K562 (cell line): ENCODE data around the gene SOS1. TPM values are rescaled to one million over a fixed set of nuclear protein-coding genes. Genes with fewer than 3 reads are reported as not detected.

ENCODE experiments used
- CCNT2 ChIP-seq: IDR thresholded peaks from 2 replicates; pipeline ENCODE4 v1.6.1; 2011; ENCODE audit warnings: borderline replicate concordance, low read depth, mild to moderate bottlenecking, moderate library complexity, mixed read lengths, low read length; ENCODE audit not compliant: insufficient read length; ENCODE audit errors: extremely low read depth
- ELF2 ChIP-seq: fragments of 250-450 bp; sonication (Bioruptor Pico); IDR thresholded peaks from 2 replicates; pipeline ENCODE4 v1.5.0; 2021; ENCODE audit warnings: mild to moderate bottlenecking
- ERF ChIP-seq: fragments of 450-650 bp; formaldehyde crosslinking; IDR thresholded peaks from 2 replicates; pipeline ENCODE4 v1.4.0; 2020; ENCODE audit warnings: mild to moderate bottlenecking, mixed read lengths
- GATAD2B ChIP-seq: fragments of 450-650 bp; IDR thresholded peaks from 2 replicates; pipeline ENCODE4 v1.6.1; 2017; ENCODE audit warnings: mild to moderate bottlenecking, borderline replicate concordance
- MIER1 ChIP-seq: fragments of 450-650 bp; IDR thresholded peaks from 2 replicates; pipeline ENCODE4 v1.6.1; 2016; ENCODE audit warnings: antibody characterized with exemption, mild to moderate bottlenecking, low read depth
- STAT5A ChIP-seq: IDR thresholded peaks from 2 replicates; pipeline ENCODE4 v1.6.1; 2012; ENCODE audit warnings: low read length, inconsistent platforms, borderline replicate concordance
- TAF7 ChIP-seq: fragments of 450-650 bp; IDR thresholded peaks from 2 replicates; pipeline ENCODE4 v1.6.1; 2016; ENCODE audit warnings: missing genetic modification characterization, missing compliant biosample characterization
- polyA plus RNA-seq, 8 experiments: library from polyadenylated mRNA; depleted of rRNA in 4 of 8; stranded (reverse) in 5 of 8; unstranded in 3 of 8; fragments of >200 nt; fragmentation: Nextera tagmentation in 2 of 8; fragmentation: Illumina TruSeq in 1 of 8; extraction: Ambion mirVana in 2 of 8; extraction: Trizol in 1 of 8; gene quantifications; 2 replicates each; pipeline versions ENCODE4 v1.2.1 to v1.2.3, GENCODE V29; 2011 to 2014; ENCODE audit warnings: inconsistent platforms in 1 of 8, missing spikeins in 1 of 8
- total RNA-seq, 7 experiments: library from RNA; depleted of rRNA in 6 of 7; stranded (reverse); fragments of >200 nt in 6 of 7; fragmentation: Illumina TruSeq in 2 of 7; extraction: Trizol in 2 of 7; gene quantifications; 2 replicates each; pipeline versions ENCODE4 v1.2.1 to v1.2.3, GENCODE V29; 2011 to 2021; ENCODE audit warnings: low replicate concordance in 1 of 7
- TF ChIP-seq, protein P1 (sequence below): sonication (generic); formaldehyde crosslinking; IDR thresholded peaks from 2 replicates; pipeline ENCODE4 v1.8.0; 2023; ENCODE audit warnings: missing genetic modification reagents, mild to moderate bottlenecking, borderline replicate concordance
- TF ChIP-seq, protein P2 (sequence below): fragments of 450-650 bp; conservative IDR thresholded peaks from 2 replicates; pipeline ENCODE4 v1.6.1; 2016; ENCODE audit warnings: missing genetic modification characterization, low read depth, mild to moderate bottlenecking, missing compliant biosample characterization, moderate library complexity
- TF ChIP-seq, protein P3 (sequence below): sonication (generic); formaldehyde crosslinking; IDR thresholded peaks from 2 replicates; pipeline ENCODE4 v1.8.0; 2022; ENCODE audit warnings: missing genetic modification reagents, mild to moderate bottlenecking, borderline replicate concordance
- TF ChIP-seq, protein P4 (sequence below): IDR thresholded peaks from 3 replicates; pipeline ENCODE4 v1.6.1; 2011; ENCODE audit warnings: borderline replicate concordance, mild to moderate bottlenecking, moderate library complexity; ENCODE audit not compliant: insufficient read length; ENCODE audit errors: extremely low read depth
- TF ChIP-seq, protein P5 (sequence below): fragments of 450-650 bp; formaldehyde crosslinking; IDR thresholded peaks from 2 replicates; pipeline ENCODE4 v1.4.0; 2022; ENCODE audit warnings: missing genetic modification characterization

Gene SOS1
- total and polyA plus RNA-seq, 9 of the 15 experiments (the other 6 are each of a cell fraction or from before 2014, with no cell fraction given), result 2.5 to 27.1 (median 16.3) TPM

DNA sequence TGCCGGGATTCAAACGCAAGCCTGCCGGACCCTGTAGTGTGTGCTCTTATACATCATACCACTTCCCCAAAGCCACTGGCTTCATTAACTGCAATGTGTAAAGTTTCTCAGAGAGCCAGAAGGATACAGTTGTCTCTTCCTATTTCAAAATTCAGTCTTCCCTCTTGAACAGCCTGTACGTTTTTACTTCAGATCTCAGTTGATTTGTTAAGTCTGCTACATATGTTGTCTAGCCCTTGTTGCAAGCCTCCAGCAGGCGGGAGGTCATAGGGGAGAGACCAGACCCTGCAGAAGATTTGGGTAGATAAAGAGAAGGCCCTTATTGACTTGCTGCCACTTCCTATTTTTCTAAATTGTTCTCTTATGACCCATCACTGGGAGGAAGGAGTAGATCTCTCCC is 174.9 kb downstream of the SOS1 start (continued):
- TF ChIP-seq, protein P1, sequence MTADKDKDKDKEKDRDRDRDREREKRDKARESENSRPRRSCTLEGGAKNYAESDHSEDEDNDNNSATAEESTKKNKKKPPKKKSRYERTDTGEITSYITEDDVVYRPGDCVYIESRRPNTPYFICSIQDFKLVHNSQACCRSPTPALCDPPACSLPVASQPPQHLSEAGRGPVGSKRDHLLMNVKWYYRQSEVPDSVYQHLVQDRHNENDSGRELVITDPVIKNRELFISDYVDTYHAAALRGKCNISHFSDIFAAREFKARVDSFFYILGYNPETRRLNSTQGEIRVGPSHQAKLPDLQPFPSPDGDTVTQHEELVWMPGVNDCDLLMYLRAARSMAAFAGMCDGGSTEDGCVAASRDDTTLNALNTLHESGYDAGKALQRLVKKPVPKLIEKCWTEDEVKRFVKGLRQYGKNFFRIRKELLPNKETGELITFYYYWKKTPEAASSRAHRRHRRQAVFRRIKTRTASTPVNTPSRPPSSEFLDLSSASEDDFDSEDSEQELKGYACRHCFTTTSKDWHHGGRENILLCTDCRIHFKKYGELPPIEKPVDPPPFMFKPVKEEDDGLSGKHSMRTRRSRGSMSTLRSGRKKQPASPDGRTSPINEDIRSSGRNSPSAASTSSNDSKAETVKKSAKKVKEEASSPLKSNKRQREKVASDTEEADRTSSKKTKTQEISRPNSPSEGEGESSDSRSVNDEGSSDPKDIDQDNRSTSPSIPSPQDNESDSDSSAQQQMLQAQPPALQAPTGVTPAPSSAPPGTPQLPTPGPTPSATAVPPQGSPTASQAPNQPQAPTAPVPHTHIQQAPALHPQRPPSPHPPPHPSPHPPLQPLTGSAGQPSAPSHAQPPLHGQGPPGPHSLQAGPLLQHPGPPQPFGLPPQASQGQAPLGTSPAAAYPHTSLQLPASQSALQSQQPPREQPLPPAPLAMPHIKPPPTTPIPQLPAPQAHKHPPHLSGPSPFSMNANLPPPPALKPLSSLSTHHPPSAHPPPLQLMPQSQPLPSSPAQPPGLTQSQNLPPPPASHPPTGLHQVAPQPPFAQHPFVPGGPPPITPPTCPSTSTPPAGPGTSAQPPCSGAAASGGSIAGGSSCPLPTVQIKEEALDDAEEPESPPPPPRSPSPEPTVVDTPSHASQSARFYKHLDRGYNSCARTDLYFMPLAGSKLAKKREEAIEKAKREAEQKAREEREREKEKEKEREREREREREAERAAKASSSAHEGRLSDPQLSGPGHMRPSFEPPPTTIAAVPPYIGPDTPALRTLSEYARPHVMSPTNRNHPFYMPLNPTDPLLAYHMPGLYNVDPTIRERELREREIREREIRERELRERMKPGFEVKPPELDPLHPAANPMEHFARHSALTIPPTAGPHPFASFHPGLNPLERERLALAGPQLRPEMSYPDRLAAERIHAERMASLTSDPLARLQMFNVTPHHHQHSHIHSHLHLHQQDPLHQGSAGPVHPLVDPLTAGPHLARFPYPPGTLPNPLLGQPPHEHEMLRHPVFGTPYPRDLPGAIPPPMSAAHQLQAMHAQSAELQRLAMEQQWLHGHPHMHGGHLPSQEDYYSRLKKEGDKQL (CRISPR knock-in tag), result no peak
- TF ChIP-seq TAF7 (tag) (no peak), GATAD2B (no peak), ERF (CRISPR knock-in tag) (no peak), ELF2 (CRISPR knock-in tag) (no peak), MIER1 (no peak), CCNT2 (no peak), STAT5A (0 out of 2 replicates have a peak, but pooled peaks have one; percentile 53)
- TF ChIP-seq, protein P2, sequence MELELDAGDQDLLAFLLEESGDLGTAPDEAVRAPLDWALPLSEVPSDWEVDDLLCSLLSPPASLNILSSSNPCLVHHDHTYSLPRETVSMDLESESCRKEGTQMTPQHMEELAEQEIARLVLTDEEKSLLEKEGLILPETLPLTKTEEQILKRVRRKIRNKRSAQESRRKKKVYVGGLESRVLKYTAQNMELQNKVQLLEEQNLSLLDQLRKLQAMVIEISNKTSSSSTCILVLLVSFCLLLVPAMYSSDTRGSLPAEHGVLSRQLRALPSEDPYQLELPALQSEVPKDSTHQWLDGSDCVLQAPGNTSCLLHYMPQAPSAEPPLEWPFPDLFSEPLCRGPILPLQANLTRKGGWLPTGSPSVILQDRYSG (tag), result no peak
- TF ChIP-seq, protein P3, sequence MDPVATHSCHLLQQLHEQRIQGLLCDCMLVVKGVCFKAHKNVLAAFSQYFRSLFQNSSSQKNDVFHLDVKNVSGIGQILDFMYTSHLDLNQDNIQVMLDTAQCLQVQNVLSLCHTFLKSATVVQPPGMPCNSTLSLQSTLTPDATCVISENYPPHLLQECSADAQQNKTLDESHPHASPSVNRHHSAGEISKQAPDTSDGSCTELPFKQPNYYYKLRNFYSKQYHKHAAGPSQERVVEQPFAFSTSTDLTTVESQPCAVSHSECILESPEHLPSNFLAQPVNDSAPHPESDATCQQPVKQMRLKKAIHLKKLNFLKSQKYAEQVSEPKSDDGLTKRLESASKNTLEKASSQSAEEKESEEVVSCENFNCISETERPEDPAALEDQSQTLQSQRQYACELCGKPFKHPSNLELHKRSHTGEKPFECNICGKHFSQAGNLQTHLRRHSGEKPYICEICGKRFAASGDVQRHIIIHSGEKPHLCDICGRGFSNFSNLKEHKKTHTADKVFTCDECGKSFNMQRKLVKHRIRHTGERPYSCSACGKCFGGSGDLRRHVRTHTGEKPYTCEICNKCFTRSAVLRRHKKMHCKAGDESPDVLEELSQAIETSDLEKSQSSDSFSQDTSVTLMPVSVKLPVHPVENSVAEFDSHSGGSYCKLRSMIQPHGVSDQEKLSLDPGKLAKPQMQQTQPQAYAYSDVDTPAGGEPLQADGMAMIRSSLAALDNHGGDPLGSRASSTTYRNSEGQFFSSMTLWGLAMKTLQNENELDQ (CRISPR knock-in tag), result no peak
- TF ChIP-seq, protein P4, sequence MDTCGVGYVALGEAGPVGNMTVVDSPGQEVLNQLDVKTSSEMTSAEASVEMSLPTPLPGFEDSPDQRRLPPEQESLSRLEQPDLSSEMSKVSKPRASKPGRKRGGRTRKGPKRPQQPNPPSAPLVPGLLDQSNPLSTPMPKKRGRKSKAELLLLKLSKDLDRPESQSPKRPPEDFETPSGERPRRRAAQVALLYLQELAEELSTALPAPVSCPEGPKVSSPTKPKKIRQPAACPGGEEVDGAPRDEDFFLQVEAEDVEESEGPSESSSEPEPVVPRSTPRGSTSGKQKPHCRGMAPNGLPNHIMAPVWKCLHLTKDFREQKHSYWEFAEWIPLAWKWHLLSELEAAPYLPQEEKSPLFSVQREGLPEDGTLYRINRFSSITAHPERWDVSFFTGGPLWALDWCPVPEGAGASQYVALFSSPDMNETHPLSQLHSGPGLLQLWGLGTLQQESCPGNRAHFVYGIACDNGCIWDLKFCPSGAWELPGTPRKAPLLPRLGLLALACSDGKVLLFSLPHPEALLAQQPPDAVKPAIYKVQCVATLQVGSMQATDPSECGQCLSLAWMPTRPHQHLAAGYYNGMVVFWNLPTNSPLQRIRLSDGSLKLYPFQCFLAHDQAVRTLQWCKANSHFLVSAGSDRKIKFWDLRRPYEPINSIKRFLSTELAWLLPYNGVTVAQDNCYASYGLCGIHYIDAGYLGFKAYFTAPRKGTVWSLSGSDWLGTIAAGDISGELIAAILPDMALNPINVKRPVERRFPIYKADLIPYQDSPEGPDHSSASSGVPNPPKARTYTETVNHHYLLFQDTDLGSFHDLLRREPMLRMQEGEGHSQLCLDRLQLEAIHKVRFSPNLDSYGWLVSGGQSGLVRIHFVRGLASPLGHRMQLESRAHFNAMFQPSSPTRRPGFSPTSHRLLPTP, result no peak
- TF ChIP-seq, protein P5, sequence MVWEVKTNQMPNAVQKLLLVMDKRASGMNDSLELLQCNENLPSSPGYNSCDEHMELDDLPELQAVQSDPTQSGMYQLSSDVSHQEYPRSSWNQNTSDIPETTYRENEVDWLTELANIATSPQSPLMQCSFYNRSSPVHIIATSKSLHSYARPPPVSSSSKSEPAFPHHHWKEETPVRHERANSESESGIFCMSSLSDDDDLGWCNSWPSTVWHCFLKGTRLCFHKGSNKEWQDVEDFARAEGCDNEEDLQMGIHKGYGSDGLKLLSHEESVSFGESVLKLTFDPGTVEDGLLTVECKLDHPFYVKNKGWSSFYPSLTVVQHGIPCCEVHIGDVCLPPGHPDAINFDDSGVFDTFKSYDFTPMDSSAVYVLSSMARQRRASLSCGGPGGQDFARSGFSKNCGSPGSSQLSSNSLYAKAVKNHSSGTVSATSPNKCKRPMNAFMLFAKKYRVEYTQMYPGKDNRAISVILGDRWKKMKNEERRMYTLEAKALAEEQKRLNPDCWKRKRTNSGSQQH (CRISPR knock-in tag), result no peak
